ELF-1 (cell line): ENCODE data around the gene ARHGAP26.

Experiments
- DNase-seq: peaks from one replicate; pipeline ENCODE4 v3.0.0-alpha.2; 2016; ENCODE audit warnings: low read depth, low spot score

ARHGAP26 gene

GRCh38 chr5:142748568-142749249 lies 21.5 kb upstream of the ARHGAP26 start:
- DNase-seq: peak; percentile 71

GRCh38 chr5:142749321-142749720 lies 20.9 kb upstream of the ARHGAP26 start:
- no peak for DNase-seq

GRCh38 chr5:142753116-142753631 lies 17.0 kb upstream of the ARHGAP26 start:
- no peak for DNase-seq

- DNase-seq: no peak
Measured at GRCh38 chr5:142754031-142754430, 16.1 kb upstream of the ARHGAP26 start.

GRCh38 chr5:142756576-142756975 lies 13.6 kb upstream of the ARHGAP26 start:
- no peak for DNase-seq

GRCh38 chr5:142757564-142757963 lies 12.6 kb upstream of the ARHGAP26 start:
- DNase-seq: no peak

GRCh38 chr5:142758062-142758795 lies 11.9 kb upstream of the ARHGAP26 start:
- no peak for DNase-seq

- DNase-seq: no peak
Measured at GRCh38 chr5:142758796-142759145, 11.4 kb upstream of the ARHGAP26 start.

- no peak for DNase-seq
Measured at GRCh38 chr5:142763701-142764100, 6.5 kb upstream of the ARHGAP26 start.

GRCh38 chr5:142767178-142767577 lies 3.0 kb upstream of the ARHGAP26 start:
- no peak for DNase-seq

GRCh38 chr5:142767911-142768310 lies 2.3 kb upstream of the ARHGAP26 start:
- DNase-seq: no peak

- DNase-seq: no peak
Measured at GRCh38 chr5:142769251-142769792, 855 bp upstream of the ARHGAP26 start.

GRCh38 chr5:142770650-142771609 lies 753 bp downstream of the ARHGAP26 start:
- DNase-seq: peak; percentile 75

GRCh38 chr5:142771666-142772065 lies 1.5 kb downstream of the ARHGAP26 start:
- DNase-seq: no peak

GRCh38 chr5:142772446-142773293 lies 2.5 kb downstream of the ARHGAP26 start:
- no peak for DNase-seq

GRCh38 chr5:142777099-142777498 lies 6.9 kb downstream of the ARHGAP26 start:
- DNase-seq: no peak

GRCh38 chr5:142777850-142778249 lies 7.7 kb downstream of the ARHGAP26 start:
- no peak for DNase-seq

- peak; percentile 26 for DNase-seq
Measured at GRCh38 chr5:142779163-142779840, 9.1 kb downstream of the ARHGAP26 start.

GRCh38 chr5:142780871-142781270 lies 10.7 kb downstream of the ARHGAP26 start:
- no peak for DNase-seq

- no peak for DNase-seq
Measured at GRCh38 chr5:142782976-142783530, 12.9 kb downstream of the ARHGAP26 start.
